ENCODE results near the gene FNBP1.
"Not testable (repeated sequence)": the region's sequence is repeated elsewhere in the genome, so short reads cannot be mapped to it uniquely, and the experiment has no call there.

The FNBP1 gene

GRCh38 chr9:129989362-129989708, 53.7 kb downstream of the FNBP1 start:
- no peak overlapping the region for H3K27ac ChIP-seq (ENCODE audit: low read depth, low read length)
- H3K4me1 ChIP-seq (ENCODE audit: control insufficient read depth, insufficient read depth, low read length), result peaks cover 11% of the 10 kb centered on the region; the same call in 1 of the 2 replicates
- H3K36me3 ChIP-seq (ENCODE audit: control insufficient read depth, insufficient read depth, low read length), result no peaks in the 10 kb centered on the region
- no peaks in the 10 kb centered on the region for H3K9me3 ChIP-seq (ENCODE audit: control insufficient read depth, insufficient read depth, low read length)
- H3K4me3 ChIP-seq (ENCODE audit: low read depth, low read length), result no peak overlapping the region
- no peak overlapping the region for H3K9ac ChIP-seq (ENCODE audit: low read depth, low read length)
- H3K27me3 ChIP-seq (ENCODE audit: control insufficient read depth, insufficient read depth, low read length), result no peaks in the 10 kb centered on the region

- Histone ChIP-seq H3K27ac (ENCODE audit: low read depth, low read length) (no peak overlapping the region), H3K4me1 (ENCODE audit: control insufficient read depth, insufficient read depth, low read length) (peaks cover 11% of the 10 kb centered on the region; the same call in 1 of the 2 replicates), H3K36me3 (ENCODE audit: control insufficient read depth, insufficient read depth, low read length) (no peaks in the 10 kb centered on the region), H3K4me3 (ENCODE audit: low read depth, low read length) (no peak overlapping the region), H3K9me3 (ENCODE audit: control insufficient read depth, insufficient read depth, low read length) (no peaks in the 10 kb centered on the region), H3K27me3 (ENCODE audit: control insufficient read depth, insufficient read depth, low read length) (no peaks in the 10 kb centered on the region), H3K9ac (ENCODE audit: low read depth, low read length) (no peak overlapping the region)
Observed at GRCh38 chr9:129988607-129989361, 54.2 kb downstream of the FNBP1 start.

- no peak overlapping the region for H3K27ac ChIP-seq (ENCODE audit: low read depth, low read length)
- no peak overlapping the region for H3K4me3 ChIP-seq (ENCODE audit: low read depth, low read length)
- no peaks in the 10 kb centered on the region for H3K9me3 ChIP-seq (ENCODE audit: control insufficient read depth, insufficient read depth, low read length)
- H3K9ac ChIP-seq (ENCODE audit: low read depth, low read length), result no peak overlapping the region
- no peaks in the 10 kb centered on the region for H3K36me3 ChIP-seq (ENCODE audit: control insufficient read depth, insufficient read depth, low read length)
- no peaks in the 10 kb centered on the region for H3K27me3 ChIP-seq (ENCODE audit: control insufficient read depth, insufficient read depth, low read length)
- H3K4me1 ChIP-seq (ENCODE audit: control insufficient read depth, insufficient read depth, low read length), result peaks cover 11% of the 10 kb centered on the region; the same call in 1 of the 2 replicates
Observed at GRCh38 chr9:129987941-129988340, 55.0 kb downstream of the FNBP1 start.

GRCh38 chr9:129987047-129987446, 55.9 kb downstream of the FNBP1 start:
- Histone ChIP-seq H3K4me3 (ENCODE audit: low read depth, low read length) (no peak overlapping the region), H3K36me3 (ENCODE audit: control insufficient read depth, insufficient read depth, low read length) (no peaks in the 10 kb centered on the region), H3K9me3 (ENCODE audit: control insufficient read depth, insufficient read depth, low read length) (no peaks in the 10 kb centered on the region), H3K4me1 (ENCODE audit: control insufficient read depth, insufficient read depth, low read length) (peaks cover 11% of the 10 kb centered on the region; the same call in 1 of the 2 replicates), H3K27ac (ENCODE audit: low read depth, low read length) (no peak overlapping the region), H3K9ac (ENCODE audit: low read depth, low read length) (no peak overlapping the region), H3K27me3 (ENCODE audit: control insufficient read depth, insufficient read depth, low read length) (no peaks in the 10 kb centered on the region)

- not testable (repeated sequence) for H3K36me3 ChIP-seq (ENCODE audit: control insufficient read depth, insufficient read depth, low read length); H3K9me3 ChIP-seq (ENCODE audit: control insufficient read depth, insufficient read depth, low read length); H3K4me3 ChIP-seq (ENCODE audit: low read depth, low read length); H3K9ac ChIP-seq (ENCODE audit: low read depth, low read length); H3K27me3 ChIP-seq (ENCODE audit: control insufficient read depth, insufficient read depth, low read length); H3K27ac ChIP-seq (ENCODE audit: low read depth, low read length)
- H3K4me1 ChIP-seq (ENCODE audit: control insufficient read depth, insufficient read depth, low read length), result peaks cover 10% of the 10 kb centered on the region; the same call in 1 of the 2 replicates
Observed at GRCh38 chr9:129984589-129984988, 58.4 kb downstream of the FNBP1 start.

- Histone ChIP-seq H3K4me1 (ENCODE audit: control insufficient read depth, insufficient read depth, low read length) (peaks cover 3% of the 10 kb centered on the region; the same call in 1 of the 2 replicates), H3K4me3 (ENCODE audit: low read depth, low read length) (no peak overlapping the region), H3K36me3 (ENCODE audit: control insufficient read depth, insufficient read depth, low read length) (peaks cover 5% of the 10 kb centered on the region), H3K27ac (ENCODE audit: low read depth, low read length) (no peak overlapping the region), H3K27me3 (ENCODE audit: control insufficient read depth, insufficient read depth, low read length) (no peaks in the 10 kb centered on the region), H3K9ac (ENCODE audit: low read depth, low read length) (no peak overlapping the region), H3K9me3 (ENCODE audit: control insufficient read depth, insufficient read depth, low read length) (no peaks in the 10 kb centered on the region)
Observed at GRCh38 chr9:129983891-129984290, 59.1 kb downstream of the FNBP1 start.

GRCh38 chr9:129981180-129981907, 61.6 kb downstream of the FNBP1 start:
- Histone ChIP-seq H3K27ac (ENCODE audit: low read depth, low read length) (no peak overlapping the region), H3K36me3 (ENCODE audit: control insufficient read depth, insufficient read depth, low read length) (peaks cover 15% of the 10 kb centered on the region), H3K27me3 (ENCODE audit: control insufficient read depth, insufficient read depth, low read length) (no peaks in the 10 kb centered on the region), H3K4me3 (ENCODE audit: low read depth, low read length) (no peak overlapping the region), H3K4me1 (ENCODE audit: control insufficient read depth, insufficient read depth, low read length) (no peaks in the 10 kb centered on the region), H3K9ac (ENCODE audit: low read depth, low read length) (no peak overlapping the region), H3K9me3 (ENCODE audit: control insufficient read depth, insufficient read depth, low read length) (no peaks in the 10 kb centered on the region)

GRCh38 chr9:129980224-129980623, 62.8 kb downstream of the FNBP1 start:
- H3K27ac ChIP-seq (ENCODE audit: low read depth, low read length); H3K4me3 ChIP-seq (ENCODE audit: low read depth, low read length): not testable (repeated sequence)
- peaks cover 21% of the 10 kb centered on the region for H3K36me3 ChIP-seq (ENCODE audit: control insufficient read depth, insufficient read depth, low read length)

GRCh38 chr9:129979071-129979745, 63.8 kb downstream of the FNBP1 start:
- Histone ChIP-seq H3K27ac (ENCODE audit: low read depth, low read length) (no peak overlapping the region), H3K4me1 (ENCODE audit: control insufficient read depth, insufficient read depth, low read length) (no peaks in the 10 kb centered on the region), H3K4me3 (ENCODE audit: low read depth, low read length) (no peak overlapping the region), H3K36me3 (ENCODE audit: control insufficient read depth, insufficient read depth, low read length) (peaks cover 21% of the 10 kb centered on the region), H3K9ac (ENCODE audit: low read depth, low read length) (no peak overlapping the region), H3K9me3 (ENCODE audit: control insufficient read depth, insufficient read depth, low read length) (no peaks in the 10 kb centered on the region), H3K27me3 (ENCODE audit: control insufficient read depth, insufficient read depth, low read length) (no peaks in the 10 kb centered on the region)

More at GRCh38 chr9:129980224-129980623, 62.8 kb downstream of the FNBP1 start:
- not testable (repeated sequence) for H3K9me3 ChIP-seq (ENCODE audit: control insufficient read depth, insufficient read depth, low read length); H3K4me1 ChIP-seq (ENCODE audit: control insufficient read depth, insufficient read depth, low read length); H3K27me3 ChIP-seq (ENCODE audit: control insufficient read depth, insufficient read depth, low read length); H3K9ac ChIP-seq (ENCODE audit: low read depth, low read length)

- Histone ChIP-seq H3K36me3 (ENCODE audit: control insufficient read depth, insufficient read depth, low read length) (peaks cover 8% of the 10 kb centered on the region), H3K27me3 (ENCODE audit: control insufficient read depth, insufficient read depth, low read length) (no peaks in the 10 kb centered on the region), H3K27ac (ENCODE audit: low read depth, low read length) (no peak overlapping the region), H3K9ac (ENCODE audit: low read depth, low read length) (no peak overlapping the region), H3K4me1 (ENCODE audit: control insufficient read depth, insufficient read depth, low read length) (no peaks in the 10 kb centered on the region), H3K4me3 (ENCODE audit: low read depth, low read length) (no peak overlapping the region), H3K9me3 (ENCODE audit: control insufficient read depth, insufficient read depth, low read length) (no peaks in the 10 kb centered on the region)
Observed at GRCh38 chr9:129972816-129973215, 70.2 kb downstream of the FNBP1 start.

Data from HUES48 (cell line).